ENCODE measurements around the gene SLC22A23.

DNA sequence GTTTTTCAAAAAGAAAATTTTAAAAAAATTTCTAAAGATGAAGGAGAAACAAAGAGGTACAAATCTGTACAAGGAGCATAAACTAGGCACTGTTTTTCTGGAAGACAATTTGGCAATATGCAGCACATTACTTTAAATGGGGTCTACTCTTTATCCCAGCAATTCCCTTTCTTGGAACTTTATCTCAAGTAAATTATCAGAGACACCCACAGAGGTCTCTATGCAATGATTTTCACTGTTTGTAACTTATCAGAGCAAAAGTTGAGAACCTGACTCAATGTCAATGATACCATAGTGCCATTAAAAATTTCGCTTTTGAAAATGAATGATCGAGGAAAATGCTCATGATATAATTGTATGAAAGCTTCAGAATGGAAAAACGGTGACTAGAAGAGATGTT lies 35.7 kb downstream of the SLC22A23 start:
- TF ChIP-seq, protein P1, sequence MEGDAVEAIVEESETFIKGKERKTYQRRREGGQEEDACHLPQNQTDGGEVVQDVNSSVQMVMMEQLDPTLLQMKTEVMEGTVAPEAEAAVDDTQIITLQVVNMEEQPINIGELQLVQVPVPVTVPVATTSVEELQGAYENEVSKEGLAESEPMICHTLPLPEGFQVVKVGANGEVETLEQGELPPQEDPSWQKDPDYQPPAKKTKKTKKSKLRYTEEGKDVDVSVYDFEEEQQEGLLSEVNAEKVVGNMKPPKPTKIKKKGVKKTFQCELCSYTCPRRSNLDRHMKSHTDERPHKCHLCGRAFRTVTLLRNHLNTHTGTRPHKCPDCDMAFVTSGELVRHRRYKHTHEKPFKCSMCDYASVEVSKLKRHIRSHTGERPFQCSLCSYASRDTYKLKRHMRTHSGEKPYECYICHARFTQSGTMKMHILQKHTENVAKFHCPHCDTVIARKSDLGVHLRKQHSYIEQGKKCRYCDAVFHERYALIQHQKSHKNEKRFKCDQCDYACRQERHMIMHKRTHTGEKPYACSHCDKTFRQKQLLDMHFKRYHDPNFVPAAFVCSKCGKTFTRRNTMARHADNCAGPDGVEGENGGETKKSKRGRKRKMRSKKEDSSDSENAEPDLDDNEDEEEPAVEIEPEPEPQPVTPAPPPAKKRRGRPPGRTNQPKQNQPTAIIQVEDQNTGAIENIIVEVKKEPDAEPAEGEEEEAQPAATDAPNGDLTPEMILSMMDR (IDR thresholded peaks at IDR 0.05; ENCODE audit: low read depth, low read length, missing input control) = no peak
- TF ChIP-seq SP1 (IDR thresholded peaks at IDR 0.05) (no peak), RXRA (IDR thresholded peaks at IDR 0.05) (no peak), MAX (IDR thresholded peaks at IDR 0.05) (no peak), GABPA (IDR thresholded peaks at IDR 0.05 in 1 of 2, conservative IDR thresholded peaks at IDR 0.05 in 1 of 2) (no peak), EGR1 (IDR thresholded peaks at IDR 0.05; ENCODE audit: low read depth in 2 of 2) (no peak), RAD21 (IDR thresholded peaks at IDR 0.05) (no peak), FOXA1 (IDR thresholded peaks at IDR 0.05) (no peak), REST (IDR thresholded peaks at IDR 0.05) (no peak), JUND (IDR thresholded peaks at IDR 0.05) (no peak), HNF4A (conservative IDR thresholded peaks at IDR 0.05) (no peak), YY1 (IDR thresholded peaks at IDR 0.05) (no peak)
